Uterus (tissue), 2 donors: ENCODE data around the gene KCNMA1.

ENCODE experiments used
- CTCF ChIP-seq, 4 experiments: fragments of 200-600 bp in 2 of 4; fragments of 450-650 bp in 2 of 4; sonication (generic) in 2 of 4; IDR thresholded peaks; one replicate each; pipeline ENCODE4 v1.5.1; 2016 to 2019; ENCODE audit warnings: antibody characterized with exemption in 4 of 4, mild to moderate bottlenecking in 2 of 4, moderate library complexity in 1 of 4
- POLR2A ChIP-seq, 2 donors: fragments of 450-650 bp; IDR thresholded peaks; one replicate each; pipeline ENCODE4 v1.6.1; 2016; ENCODE audit warnings: antibody characterized with exemption in 2 of 2, mild to moderate bottlenecking in 1 of 2, moderate library complexity in 1 of 2

GRCh38 chr10:76878514-76878913 is 759.1 kb downstream of the KCNMA1 start:
- TF ChIP-seq CTCF (IDR thresholded peaks at IDR 0.05) (no peak), POLR2A (IDR thresholded peaks at IDR 0.05) (no peak)
